Neural cell (in vitro differentiated cells): ENCODE results near the gene GRIP1. TPM values are rescaled to one million over a fixed set of nuclear protein-coding genes. Genes with fewer than 3 reads are reported as not detected.

Experiments used
- H2AFZ ChIP-seq: fragments of 200-600, 300-800 bp; sonication (generic), shearing (Covaris generic); 2 replicates; pipeline ENCODE4 v1.6.0; 2014; ENCODE audit warnings: low read depth, mild to moderate bottlenecking, antibody characterized with exemption, low read length, moderate library complexity
- H3F3A ChIP-seq: fragments of 200-600 bp; shearing (Covaris generic); 2 replicates; pipeline ENCODE4 v1.6.1; 2016; ENCODE audit warnings: mild to moderate bottlenecking, moderate library complexity, mixed read lengths, antibody characterized with exemption, low read length; ENCODE audit not compliant: insufficient read depth, poor library complexity, severe bottlenecking
- H3K27ac ChIP-seq: fragments of 200-600, 300-800 bp; sonication (generic), shearing (Covaris generic); 2 replicates; pipeline ENCODE4 v1.5.1; 2014; ENCODE audit warnings: mild to moderate bottlenecking, low read length, moderate library complexity
- H3K27me3 ChIP-seq: fragments of 300-800, 200-600 bp; sonication (generic), shearing (Covaris generic); 2 replicates; pipeline ENCODE4 v1.6.0; 2014; ENCODE audit warnings: mild to moderate bottlenecking, low read depth, low read length, moderate library complexity; ENCODE audit not compliant: insufficient read depth
- H3K36me3 ChIP-seq: fragments of 300-800, 200-600 bp; sonication (generic), shearing (Covaris generic); 2 replicates; pipeline ENCODE4 v1.5.1; 2014; ENCODE audit warnings: mild to moderate bottlenecking, antibody characterized with exemption, low read length, moderate library complexity; ENCODE audit not compliant: insufficient read depth
- H3K4me2 ChIP-seq: fragments of 300-800, 200-600 bp; sonication (generic), shearing (Covaris generic); 2 replicates; pipeline ENCODE4 v1.6.0; 2014; ENCODE audit warnings: mild to moderate bottlenecking, low read length
- H3K4me3 ChIP-seq: fragments of 300-800, 200-600 bp; sonication (generic), shearing (Covaris generic); 2 replicates; pipeline ENCODE4 v1.5.1; 2014; ENCODE audit warnings: mild to moderate bottlenecking, low read length, moderate library complexity
- H3K79me2 ChIP-seq: fragments of 200-600 bp; shearing (Covaris generic); replicated peaks from 2 replicates; pipeline ENCODE4 v1.6.0; 2014; ENCODE audit warnings: mild to moderate bottlenecking, low read length, moderate library complexity; ENCODE audit not compliant: insufficient read depth
- H3K9ac ChIP-seq: fragments of 300-800, 200-600 bp; sonication (generic), shearing (Covaris generic); 2 replicates; pipeline ENCODE4 v1.6.1; 2016; ENCODE audit warnings: mild to moderate bottlenecking, low read length, mixed read lengths
- H3K9me2 ChIP-seq: fragments of 200-600 bp; shearing (Covaris generic); 2 replicates; pipeline ENCODE4 v1.6.1; 2016; ENCODE audit warnings: mild to moderate bottlenecking, low read length, mixed read lengths; ENCODE audit not compliant: insufficient read depth
- H3K9me3 ChIP-seq: fragments of 200-600, 300-800 bp; sonication (generic), shearing (Covaris generic); 2 replicates; pipeline ENCODE4 v1.6.1; 2016; ENCODE audit warnings: mild to moderate bottlenecking, mixed run types, low read length, moderate library complexity, mixed read lengths
- H4K20me1 ChIP-seq: fragments of 200-600 bp; shearing (Covaris generic); 2 replicates; pipeline ENCODE4 v1.6.1; 2016; ENCODE audit warnings: mild to moderate bottlenecking, mixed run types; ENCODE audit not compliant: insufficient read depth
- EP300 ChIP-seq: fragments of 450-650 bp; conservative IDR thresholded peaks from 2 replicates; pipeline ENCODE4 v1.6.1; 2014; ENCODE audit warnings: antibody characterized with exemption, mild to moderate bottlenecking, moderate library complexity; ENCODE audit not compliant: poor library complexity, severe bottlenecking
- EZH2 ChIP-seq: fragments of 200-600, 300-800 bp; shearing (Covaris generic), sonication (generic); IDR thresholded peaks from 2 replicates; pipeline ENCODE4 v1.6.1; 2014; ENCODE audit warnings: antibody characterized with exemption, low read length, borderline replicate concordance, mild to moderate bottlenecking; ENCODE audit not compliant: insufficient read depth, poor library complexity, severe bottlenecking
- MXI1 ChIP-seq: fragments of 450-650 bp; conservative IDR thresholded peaks from 2 replicates; pipeline ENCODE4 v1.6.1; 2014; ENCODE audit warnings: antibody characterized with exemption, mild to moderate bottlenecking; ENCODE audit not compliant: poor library complexity, severe bottlenecking
- POLR2AphosphoS5 ChIP-seq: IDR thresholded peaks from 2 replicates; pipeline ENCODE4 v1.6.1; 2012
- RAD21 ChIP-seq: fragments of 450-650 bp; conservative IDR thresholded peaks from 2 replicates; pipeline ENCODE4 v1.6.1; 2014; ENCODE audit warnings: antibody characterized with exemption, mild to moderate bottlenecking, moderate library complexity
- SMC3 ChIP-seq: fragments of 450-650 bp; conservative IDR thresholded peaks from 2 replicates; pipeline ENCODE4 v1.6.1; 2014; ENCODE audit warnings: antibody characterized with exemption, mild to moderate bottlenecking, moderate library complexity; ENCODE audit not compliant: poor library complexity
- TAF1 ChIP-seq: IDR thresholded peaks from 2 replicates; pipeline ENCODE4 v1.6.1; 2012; ENCODE audit warnings: low read depth
- polyA plus RNA-seq: library from polyadenylated mRNA; depleted of rRNA; stranded (reverse); fragments of >200 nt; gene quantifications from 2 replicates; pipeline ENCODE4 v1.2.3, GENCODE V29; 2014
- TF ChIP-seq, protein P1 (sequence below): fragments of 450-650 bp; IDR thresholded peaks from 2 replicates; pipeline ENCODE4 v1.5.1; 2014; ENCODE audit warnings: antibody characterized with exemption, mild to moderate bottlenecking, moderate library complexity; ENCODE audit not compliant: poor library complexity, severe bottlenecking
- TF ChIP-seq, protein P2 (sequence below): IDR thresholded peaks from 2 replicates; pipeline ENCODE4 v1.6.1; 2012; ENCODE audit warnings: borderline replicate concordance

The GRIP1 gene
- polyA plus RNA-seq, 1 donor from 2014 or later: 41.1 TPM

DNA sequence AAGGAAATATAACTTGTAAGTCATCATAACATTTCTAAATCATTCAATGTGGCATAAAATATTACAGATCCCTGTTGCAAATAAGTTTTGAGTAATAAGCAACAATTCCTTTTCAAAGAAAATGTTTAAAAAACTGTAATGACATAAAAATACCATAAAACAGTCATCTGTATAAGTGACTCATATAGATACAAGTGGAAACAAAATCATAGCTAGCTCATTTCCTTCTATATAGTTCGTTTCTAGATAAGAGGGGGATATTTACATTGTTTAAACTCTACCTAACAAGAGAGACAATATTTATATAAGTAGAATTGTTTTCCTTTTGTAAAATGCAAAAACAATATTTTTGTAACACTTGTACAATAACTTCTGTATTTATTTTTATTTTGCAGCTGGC is 148.9 kb downstream of the GRIP1 start:
- Histone ChIP-seq H3K36me3 (no peaks in the 10 kb centered on the region), H3F3A (no peaks in the 10 kb centered on the region), H3K4me2 (no peak overlapping the region), H3K9me3 (no peaks in the 10 kb centered on the region), H2AFZ (no peak overlapping the region), H3K9ac (no peak overlapping the region), H3K9me2 (no peaks in the 10 kb centered on the region), H3K4me3 (no peak overlapping the region), H4K20me1 (no peaks in the 10 kb centered on the region), H3K79me2 (no peaks in the 10 kb centered on the region), H3K27ac (no peak overlapping the region), H3K27me3 (no peaks in the 10 kb centered on the region)
- no peak for TF ChIP-seq EP300
- no peak for TF ChIP-seq SMC3
- TF ChIP-seq EZH2: no peak
- TF ChIP-seq TAF1: no peak
- no peak for TF ChIP-seq MXI1
- TF ChIP-seq, protein P1, sequence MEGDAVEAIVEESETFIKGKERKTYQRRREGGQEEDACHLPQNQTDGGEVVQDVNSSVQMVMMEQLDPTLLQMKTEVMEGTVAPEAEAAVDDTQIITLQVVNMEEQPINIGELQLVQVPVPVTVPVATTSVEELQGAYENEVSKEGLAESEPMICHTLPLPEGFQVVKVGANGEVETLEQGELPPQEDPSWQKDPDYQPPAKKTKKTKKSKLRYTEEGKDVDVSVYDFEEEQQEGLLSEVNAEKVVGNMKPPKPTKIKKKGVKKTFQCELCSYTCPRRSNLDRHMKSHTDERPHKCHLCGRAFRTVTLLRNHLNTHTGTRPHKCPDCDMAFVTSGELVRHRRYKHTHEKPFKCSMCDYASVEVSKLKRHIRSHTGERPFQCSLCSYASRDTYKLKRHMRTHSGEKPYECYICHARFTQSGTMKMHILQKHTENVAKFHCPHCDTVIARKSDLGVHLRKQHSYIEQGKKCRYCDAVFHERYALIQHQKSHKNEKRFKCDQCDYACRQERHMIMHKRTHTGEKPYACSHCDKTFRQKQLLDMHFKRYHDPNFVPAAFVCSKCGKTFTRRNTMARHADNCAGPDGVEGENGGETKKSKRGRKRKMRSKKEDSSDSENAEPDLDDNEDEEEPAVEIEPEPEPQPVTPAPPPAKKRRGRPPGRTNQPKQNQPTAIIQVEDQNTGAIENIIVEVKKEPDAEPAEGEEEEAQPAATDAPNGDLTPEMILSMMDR: no peak
- TF ChIP-seq, protein P2, sequence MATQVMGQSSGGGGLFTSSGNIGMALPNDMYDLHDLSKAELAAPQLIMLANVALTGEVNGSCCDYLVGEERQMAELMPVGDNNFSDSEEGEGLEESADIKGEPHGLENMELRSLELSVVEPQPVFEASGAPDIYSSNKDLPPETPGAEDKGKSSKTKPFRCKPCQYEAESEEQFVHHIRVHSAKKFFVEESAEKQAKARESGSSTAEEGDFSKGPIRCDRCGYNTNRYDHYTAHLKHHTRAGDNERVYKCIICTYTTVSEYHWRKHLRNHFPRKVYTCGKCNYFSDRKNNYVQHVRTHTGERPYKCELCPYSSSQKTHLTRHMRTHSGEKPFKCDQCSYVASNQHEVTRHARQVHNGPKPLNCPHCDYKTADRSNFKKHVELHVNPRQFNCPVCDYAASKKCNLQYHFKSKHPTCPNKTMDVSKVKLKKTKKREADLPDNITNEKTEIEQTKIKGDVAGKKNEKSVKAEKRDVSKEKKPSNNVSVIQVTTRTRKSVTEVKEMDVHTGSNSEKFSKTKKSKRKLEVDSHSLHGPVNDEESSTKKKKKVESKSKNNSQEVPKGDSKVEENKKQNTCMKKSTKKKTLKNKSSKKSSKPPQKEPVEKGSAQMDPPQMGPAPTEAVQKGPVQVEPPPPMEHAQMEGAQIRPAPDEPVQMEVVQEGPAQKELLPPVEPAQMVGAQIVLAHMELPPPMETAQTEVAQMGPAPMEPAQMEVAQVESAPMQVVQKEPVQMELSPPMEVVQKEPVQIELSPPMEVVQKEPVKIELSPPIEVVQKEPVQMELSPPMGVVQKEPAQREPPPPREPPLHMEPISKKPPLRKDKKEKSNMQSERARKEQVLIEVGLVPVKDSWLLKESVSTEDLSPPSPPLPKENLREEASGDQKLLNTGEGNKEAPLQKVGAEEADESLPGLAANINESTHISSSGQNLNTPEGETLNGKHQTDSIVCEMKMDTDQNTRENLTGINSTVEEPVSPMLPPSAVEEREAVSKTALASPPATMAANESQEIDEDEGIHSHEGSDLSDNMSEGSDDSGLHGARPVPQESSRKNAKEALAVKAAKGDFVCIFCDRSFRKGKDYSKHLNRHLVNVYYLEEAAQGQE: no peak
- no peak for TF ChIP-seq RAD21
- no peak for TF ChIP-seq POLR2AphosphoS5

DNA sequence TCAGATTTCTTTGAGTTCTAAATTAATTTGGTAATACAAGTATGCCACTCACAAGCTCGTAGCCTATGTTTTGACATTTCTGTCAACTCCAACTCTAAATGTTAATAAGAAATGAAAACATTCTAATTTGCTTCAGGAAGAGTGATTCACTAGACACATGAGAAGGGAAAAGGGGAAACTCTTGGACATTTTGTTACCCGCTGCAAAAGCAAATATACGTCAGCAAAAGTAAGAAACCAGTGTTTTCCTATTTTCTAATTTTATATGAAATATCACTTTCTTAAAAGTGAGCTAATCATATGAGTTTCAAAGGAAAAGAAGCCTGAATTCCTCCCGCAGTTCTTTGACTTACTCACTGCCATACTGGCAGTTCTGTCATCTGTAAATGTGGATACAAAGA is 162.3 kb downstream of the GRIP1 start:
- TF ChIP-seq MXI1: no peak
- no peak for TF ChIP-seq SMC3
- no peak for TF ChIP-seq EP300
- TF ChIP-seq, protein P1: no peak
- no peak for TF ChIP-seq RAD21
- no peak for TF ChIP-seq TAF1
- no peak for TF ChIP-seq POLR2AphosphoS5
- TF ChIP-seq, protein P2: no peak
- no peak for TF ChIP-seq EZH2
- no peaks in the 10 kb centered on the region for H3F3A ChIP-seq
- H3K36me3 ChIP-seq: peaks cover 8% of the 10 kb centered on the region
- H3K4me3 ChIP-seq: no peak overlapping the region
- no peak overlapping the region for H3K27ac ChIP-seq
- no peaks in the 10 kb centered on the region for H3K9me2 ChIP-seq
- H3K9ac ChIP-seq: no peak overlapping the region
- H3K9me3 ChIP-seq: no peaks in the 10 kb centered on the region
- H4K20me1 ChIP-seq: no peaks in the 10 kb centered on the region
- no peak overlapping the region for H2AFZ ChIP-seq
- no peaks in the 10 kb centered on the region for H3K79me2 ChIP-seq
- no peak overlapping the region for H3K4me2 ChIP-seq
- H3K27me3 ChIP-seq: no peaks in the 10 kb centered on the region
